Head of caudate nucleus (tissue), 42 donors: ENCODE data around the gene CACNG4.

Experiments used
- DNase-seq, 42 donors: peaks; one replicate each; pipeline versions ENCODE4 v3.0.0 to v3.0.0-alpha.2; 2020 to 2021; ENCODE audit warnings: mixed read lengths in 7 of 42
- intact Hi-C: fragments of 100-400 bp; cut with DNase I; formaldehyde crosslinking; loops from one replicate; pipeline ENCODE4 v1.15.0; 2022

Gene CACNG4

DNA sequence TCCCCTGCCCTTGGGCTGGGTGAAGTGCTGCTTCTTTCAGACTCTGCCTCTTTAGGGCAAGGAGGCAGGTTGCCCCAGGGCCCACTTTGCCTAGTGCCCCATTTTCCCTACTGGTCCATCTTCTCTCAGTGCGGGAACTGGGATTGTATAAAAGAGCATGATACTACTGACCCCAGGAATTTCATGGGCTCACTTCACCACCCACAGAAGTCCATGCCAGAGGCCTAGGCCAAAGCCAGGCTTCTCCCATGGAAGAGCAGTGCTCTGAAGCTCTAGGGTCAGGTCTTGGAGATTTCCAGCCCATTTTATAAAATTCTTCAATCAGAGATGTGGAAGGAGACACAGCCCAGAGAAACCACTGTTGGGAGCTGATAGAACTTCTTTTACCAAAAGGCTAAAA lies 85.6 kb downstream of the CACNG4 start:
- intact Hi-C loops = no loop called here
- peak in 1 of 42 donors; percentile 25 for DNase-seq

DNA sequence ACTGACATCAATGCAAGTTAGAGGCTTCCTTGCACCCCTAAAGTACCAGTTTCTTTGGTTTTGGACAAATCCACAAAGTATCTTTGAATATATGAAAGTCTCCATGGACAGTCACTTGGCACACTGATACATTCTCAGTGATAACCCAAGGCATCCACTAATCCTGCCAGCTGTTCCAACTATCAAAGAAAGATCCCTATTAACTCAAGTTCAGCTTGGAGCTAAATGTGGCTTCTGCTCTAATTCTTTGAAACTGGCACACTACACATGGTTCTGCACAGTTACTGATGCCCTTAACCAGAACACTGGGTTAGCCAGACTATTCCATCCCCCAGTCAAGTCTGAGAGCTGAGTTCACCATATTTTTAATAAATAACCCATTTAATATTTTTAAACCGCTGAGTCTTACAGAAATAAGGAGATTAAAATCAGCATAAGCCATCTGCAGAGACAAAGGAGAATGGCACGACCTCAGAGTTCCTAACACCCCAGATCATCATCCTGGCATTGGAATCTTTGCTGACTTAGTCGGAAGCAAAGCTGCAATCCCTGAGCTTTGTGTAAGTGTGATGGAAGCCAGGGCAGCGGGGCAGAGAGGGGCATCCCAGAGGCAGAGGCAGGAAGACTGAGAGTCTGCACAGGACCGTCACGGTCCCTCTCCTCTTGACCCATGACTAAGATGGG lies 86.1 kb downstream of the CACNG4 start:
- intact Hi-C loops = no loop called here
- DNase-seq = peak in 1 of 42 donors; percentile 1

DNA sequence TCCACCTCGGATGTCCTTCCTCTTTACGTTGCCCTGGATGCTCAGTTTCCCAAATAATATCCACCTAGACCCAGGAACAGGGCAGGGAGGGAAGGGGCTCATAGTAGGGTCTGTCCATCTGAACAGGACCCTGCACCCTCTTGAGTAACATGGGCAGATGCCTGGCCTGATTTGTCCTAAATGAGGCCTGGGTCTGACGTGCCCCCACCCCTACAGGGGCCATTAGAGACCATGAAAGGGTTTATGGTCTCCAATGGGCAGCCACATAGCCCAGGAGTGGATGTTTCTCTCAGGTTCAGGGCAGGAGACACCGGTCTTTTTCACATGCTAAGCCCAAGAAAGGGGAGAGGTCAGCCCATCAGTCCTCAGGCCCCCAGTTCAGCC lies 86.6 kb downstream of the CACNG4 start:
- peak in 1 of 42 donors; percentile 7 for DNase-seq
- intact Hi-C loops = no loop called here

DNA sequence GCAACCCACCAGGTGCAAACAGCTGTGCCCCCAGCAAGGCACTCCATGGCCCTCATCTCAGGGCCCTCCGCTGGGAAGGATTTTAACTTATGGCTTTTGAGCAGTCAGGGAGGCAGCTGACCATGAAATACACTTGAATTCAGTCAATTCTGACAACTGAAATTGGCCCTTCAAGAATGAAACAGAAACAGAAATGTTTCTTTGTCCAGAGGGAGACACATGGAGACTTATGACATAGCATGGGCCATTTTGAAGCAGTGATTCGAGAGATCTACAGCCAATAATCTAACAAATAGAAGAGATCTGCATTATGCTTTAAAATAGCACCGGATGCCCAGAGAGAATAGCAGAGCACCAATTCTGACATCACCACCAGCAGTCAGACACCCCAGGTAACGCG lies 87.3 kb downstream of the CACNG4 start:
- no peak for DNase-seq
- intact Hi-C loops = no loop called here

DNA sequence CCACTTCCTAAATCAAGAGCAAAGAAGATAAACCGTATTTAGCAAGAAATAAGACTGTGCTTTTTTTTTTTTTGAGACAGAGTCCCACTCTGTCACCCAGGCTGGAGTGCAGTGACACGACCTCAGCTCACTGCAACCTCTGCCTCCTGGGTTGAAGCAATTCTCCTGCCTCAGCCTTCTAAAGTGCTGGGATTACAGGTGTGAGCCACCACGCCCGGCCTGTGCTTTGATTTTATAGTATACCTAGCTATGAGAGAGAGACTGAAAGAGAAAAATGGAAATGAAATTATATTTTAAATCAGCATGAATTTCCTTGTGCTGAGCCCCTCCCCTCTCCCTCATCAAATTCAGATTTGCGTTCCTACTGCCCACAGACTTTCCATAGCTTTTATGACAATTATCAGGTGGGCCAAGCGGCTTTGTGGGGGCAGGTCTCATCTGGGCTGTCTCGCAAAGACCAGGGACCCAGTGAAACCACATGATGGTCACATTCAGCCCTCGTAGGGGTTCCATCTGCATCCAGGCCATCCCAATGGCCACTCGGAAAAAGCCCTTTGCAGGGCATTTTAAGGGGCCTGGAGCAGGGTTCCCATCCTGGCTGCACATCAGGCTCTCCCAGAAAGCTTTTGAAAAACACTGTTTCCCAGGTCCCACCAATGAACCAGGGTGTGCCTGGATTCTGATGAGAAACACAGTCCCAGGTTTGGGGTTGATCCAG lies 88.4 kb downstream of the CACNG4 start:
- intact Hi-C loops = no loop called here

DNA sequence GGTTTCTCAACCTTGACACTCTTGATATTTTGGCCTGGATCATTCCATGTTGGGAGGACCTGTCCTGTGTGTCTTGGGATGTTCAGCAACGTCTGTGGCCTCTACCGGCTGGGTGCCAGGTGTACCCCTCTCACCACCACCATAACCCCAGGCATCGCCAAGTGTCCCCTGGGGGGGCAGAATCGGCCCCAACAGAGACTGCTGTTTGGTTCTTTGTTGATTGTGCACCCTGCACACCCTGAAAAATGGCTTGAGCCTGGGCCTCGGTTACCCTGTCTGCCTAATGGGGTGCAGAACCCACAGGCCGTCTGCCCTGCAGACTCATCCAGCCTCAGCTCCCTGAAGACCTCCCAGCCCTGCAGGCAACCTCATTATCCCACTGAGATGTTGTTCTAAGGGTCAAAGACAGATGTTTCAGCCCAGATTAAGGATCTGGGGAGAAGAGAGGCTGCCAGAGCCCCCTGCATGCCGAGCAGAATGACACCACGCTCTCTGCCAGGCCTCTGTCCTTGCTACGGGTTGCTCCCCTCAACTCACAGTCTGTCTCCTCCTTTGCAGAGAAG lies 89.0 kb downstream of the CACNG4 start:
- DNase-seq = peak in 2 of 42 donors; percentile 13 to 34
- intact Hi-C loops = no loop called here

More for the DNA sequence above, 88.4 kb downstream of the CACNG4 start:
- DNase-seq = peak in 3 of 42 donors; percentile 0 to 9 (median 7)

DNA sequence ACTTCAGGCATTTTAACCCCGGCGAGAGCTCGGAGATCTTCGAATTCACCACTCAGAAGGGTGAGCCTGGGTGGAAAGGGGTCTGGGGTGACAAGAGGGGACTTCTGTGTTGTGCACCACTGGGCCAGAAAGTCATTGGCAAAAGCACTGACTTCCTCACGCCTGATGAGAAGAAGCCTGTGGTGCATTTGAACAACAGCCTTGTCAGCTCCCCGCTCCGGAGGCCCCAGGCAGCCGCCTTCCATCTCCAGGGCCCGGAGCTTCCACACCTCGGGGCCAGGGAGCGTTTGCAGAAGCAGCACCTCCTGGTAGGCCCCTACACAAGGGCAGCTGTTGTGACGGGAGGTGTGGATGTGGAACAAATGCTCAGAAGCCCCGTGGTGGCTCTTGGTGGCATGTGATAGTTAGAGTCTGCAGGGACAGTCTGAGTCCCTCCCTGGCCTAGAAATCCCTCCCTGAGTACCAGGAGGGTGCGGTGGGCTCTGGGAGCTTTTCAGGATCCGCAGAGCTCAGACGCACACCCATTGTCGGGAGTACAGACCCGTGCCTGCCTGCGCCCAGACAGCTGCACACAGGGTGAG lies 89.6 kb downstream of the CACNG4 start:
- intact Hi-C loops = no loop called here
- DNase-seq = peak in 4 of 42 donors; percentile 1 to 32 (median 22)

DNA sequence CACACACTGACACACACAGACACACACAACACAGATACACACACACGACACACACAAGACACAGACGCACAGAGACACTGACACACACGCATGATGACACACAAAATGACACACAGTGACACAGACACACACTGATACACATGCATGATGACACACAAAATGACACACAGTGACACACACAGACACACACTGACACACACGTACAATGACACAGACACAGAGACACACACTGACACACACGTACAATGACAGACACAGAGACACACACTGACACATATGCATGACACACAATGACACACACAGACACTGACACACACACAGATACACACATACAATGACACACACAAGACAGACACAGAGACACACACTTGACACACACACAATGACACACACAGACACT lies 90.1 kb downstream of the CACNG4 start:
- intact Hi-C loops = no loop called here
- peak in 1 of 42 donors; percentile 1 for DNase-seq

DNA sequence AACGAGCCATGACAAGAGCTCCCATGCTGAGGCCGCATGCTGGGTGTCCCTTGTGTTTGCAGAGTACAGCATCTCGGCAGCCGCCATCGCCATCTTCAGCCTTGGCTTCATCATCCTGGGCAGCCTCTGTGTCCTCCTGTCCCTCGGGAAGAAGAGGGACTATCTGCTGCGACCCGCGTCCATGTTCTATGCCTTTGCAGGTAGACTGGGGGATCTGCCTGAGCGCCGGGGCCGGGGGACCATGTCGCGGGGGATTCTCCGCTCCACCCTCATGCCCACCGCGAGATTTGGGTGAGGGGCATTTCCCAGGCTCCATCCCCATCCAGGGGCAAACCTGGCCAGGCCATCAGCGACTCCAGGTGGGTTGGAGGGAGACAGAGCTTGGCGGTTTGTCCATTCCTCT lies 90.5 kb downstream of the CACNG4 start:
- intact Hi-C loops = no loop called here
- DNase-seq = peak in 4 of 42 donors; percentile 10 to 30 (median 16)

DNA sequence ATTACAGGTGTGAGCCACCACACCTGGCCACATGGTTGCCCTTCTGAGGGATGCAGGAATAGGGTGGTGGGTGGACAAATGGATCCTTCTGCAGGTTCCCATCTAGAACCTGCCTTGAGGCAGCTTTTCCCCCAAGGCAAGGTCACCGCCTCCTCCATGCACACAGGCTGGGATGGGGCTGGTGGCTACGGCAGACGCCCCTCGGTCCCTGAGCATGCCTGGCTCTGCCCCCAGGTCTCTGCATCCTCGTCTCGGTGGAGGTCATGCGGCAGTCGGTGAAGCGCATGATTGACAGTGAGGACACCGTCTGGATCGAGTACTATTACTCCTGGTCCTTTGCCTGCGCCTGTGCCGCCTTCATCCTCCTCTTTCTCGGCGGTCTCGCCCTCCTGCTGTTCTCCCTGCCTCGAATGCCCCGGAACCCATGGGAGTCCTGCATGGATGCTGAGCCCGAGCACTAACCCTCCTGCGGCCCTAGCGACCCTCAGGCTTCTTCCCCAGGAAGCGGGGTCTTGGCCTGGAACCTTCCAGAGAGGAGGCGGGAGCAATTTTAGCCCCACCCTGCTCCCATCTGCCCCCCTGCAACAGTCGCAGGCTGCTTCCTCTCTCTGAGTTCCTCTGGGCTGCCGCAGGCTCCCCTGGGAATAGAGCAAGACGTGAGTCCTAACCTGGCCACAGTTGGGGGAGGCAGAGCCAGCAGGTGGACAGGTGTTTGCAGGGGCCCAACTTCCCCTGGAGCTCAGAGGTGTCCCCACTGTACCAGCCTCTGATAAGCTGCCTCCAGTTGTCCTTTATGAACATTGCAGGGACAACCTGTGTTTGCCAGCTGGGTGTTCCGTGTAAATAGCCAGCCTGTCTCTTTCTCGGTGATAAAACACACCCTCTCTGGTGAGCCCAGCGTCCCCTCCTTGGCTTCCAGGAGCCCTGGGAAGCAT lies 91.6 kb downstream of the CACNG4 start:
- intact Hi-C loops = no loop called here

DNA sequence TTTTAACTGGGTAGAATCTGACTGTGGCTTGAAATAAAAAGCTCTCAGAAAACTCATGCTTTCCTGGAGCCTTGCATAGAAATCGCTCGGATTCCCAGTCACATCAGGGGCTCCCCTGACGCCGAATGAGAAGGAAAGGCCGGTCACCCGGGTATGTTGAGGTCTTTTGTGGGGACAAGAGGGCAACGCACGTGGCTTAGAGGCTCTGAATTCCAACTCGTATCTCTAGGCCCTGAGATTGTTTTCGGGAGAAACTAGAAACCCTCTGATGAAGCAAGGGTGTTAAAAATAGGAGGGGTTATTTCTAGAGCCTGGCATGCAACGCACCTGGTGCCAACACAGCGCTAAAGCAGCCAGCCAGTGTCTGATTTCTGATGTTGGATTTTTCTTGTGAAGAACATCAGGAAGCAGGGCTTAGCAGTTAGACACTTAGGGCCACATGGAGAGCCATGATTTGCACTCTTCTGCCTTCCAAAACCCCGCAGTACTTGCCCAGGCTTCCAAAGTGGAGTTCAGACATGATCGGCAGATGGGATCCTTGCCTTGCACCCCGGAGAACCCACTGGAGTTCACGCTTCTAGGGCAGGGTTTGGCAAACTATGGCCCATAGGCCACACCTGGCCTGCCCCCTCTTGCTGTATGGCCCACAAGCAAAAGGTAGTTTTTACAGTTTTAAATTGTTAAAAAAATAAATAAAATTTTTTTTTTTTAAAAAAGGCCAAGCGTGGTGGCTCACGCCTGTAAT lies 92.4 kb downstream of the CACNG4 start:
- peak in 4 of 42 donors; percentile 6 to 29 (median 28) for DNase-seq
- intact Hi-C loops = no loop called here

More for the DNA sequence above, 91.6 kb downstream of the CACNG4 start:
- DNase-seq = peak in 4 of 42 donors; percentile 10 to 32 (median 22)

DNA sequence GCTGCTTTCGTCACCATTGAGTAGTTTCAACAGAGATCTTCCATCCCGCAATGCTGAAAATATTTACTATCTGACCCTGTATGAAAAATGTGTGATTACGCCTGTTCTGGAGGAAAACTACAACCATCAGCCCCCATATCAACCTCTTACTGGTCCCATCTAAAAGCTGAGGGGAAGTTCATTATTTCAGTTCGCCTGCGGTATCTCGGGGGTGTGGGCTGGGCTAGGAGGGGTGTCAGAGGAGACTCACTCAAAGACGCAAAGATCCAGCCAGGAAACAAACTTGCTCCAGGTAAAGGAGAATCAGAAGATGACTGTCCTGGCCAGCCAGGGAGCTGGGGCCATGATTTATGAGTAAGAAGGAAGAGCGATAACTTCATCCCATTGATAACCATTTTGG lies 93.5 kb downstream of the CACNG4 start:
- DNase-seq = peak in 2 of 42 donors; percentile 14 to 27
- intact Hi-C loops = no loop called here

DNA sequence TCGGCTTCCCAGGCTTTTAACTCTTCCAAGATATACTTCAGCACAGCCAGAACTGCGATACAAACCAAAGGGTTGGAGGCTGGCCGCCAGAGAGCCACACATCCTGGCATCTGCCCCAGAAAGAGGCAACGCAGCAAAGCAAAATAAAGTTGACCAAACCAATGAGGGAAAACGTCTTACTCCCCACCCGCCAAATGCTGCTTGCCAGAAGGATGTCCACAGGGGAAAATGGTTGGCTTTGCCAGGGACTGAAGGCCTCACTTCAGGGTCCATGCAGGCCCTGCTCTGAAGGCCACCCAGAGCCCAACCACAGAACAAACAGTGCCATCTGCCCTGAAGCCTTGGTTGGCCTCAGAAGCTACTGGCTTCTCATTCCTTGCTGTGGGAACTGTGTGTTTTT lies 94.9 kb downstream of the CACNG4 start:
- intact Hi-C loops = no loop called here
- DNase-seq = peak in 6 of 42 donors; percentile 21 to 41 (median 30)

DNA sequence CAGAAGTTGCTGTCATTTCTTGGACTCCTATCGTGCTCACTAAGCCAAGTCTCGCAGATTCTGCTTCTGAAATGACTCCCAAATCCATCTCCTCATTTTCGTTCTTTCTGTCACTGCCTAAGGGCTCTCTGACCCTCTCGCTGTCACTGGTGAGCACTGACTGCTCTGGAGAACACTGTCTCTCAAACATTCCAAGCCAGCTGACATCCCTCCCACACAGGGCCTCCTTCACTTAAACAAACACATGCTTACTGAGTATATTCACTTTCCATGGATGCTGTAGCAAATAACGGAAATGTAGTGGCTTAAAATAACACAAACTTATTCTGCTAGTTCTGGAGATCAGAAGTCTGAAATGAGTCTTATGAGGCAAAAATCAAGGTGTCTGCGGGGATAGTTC lies 98.6 kb downstream of the CACNG4 start:
- peak in 1 of 42 donors; percentile 4 for DNase-seq
- intact Hi-C loops = no loop called here

DNA sequence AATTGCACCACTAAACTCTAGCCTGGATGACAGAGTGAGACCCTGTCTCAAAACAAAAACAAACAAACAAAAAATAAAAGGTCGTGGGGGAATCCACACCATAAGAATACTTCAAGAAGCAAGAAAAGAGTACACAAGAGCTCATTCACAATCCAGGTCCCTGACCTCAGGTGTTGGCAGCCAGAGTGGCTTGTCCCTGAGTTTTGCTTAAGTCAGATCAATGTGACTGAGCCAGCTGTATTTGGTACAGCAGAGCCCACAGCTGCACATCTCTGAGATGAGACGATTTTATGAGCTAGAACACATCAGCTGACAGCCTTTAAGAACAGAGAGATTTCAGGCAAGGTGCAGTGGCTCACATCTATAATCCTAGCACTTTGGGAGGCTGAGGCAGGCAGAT lies 102.2 kb downstream of the CACNG4 start:
- intact Hi-C loops = no loop called here
- DNase-seq = peak in 6 of 42 donors; percentile 7 to 48 (median 30)

DNA sequence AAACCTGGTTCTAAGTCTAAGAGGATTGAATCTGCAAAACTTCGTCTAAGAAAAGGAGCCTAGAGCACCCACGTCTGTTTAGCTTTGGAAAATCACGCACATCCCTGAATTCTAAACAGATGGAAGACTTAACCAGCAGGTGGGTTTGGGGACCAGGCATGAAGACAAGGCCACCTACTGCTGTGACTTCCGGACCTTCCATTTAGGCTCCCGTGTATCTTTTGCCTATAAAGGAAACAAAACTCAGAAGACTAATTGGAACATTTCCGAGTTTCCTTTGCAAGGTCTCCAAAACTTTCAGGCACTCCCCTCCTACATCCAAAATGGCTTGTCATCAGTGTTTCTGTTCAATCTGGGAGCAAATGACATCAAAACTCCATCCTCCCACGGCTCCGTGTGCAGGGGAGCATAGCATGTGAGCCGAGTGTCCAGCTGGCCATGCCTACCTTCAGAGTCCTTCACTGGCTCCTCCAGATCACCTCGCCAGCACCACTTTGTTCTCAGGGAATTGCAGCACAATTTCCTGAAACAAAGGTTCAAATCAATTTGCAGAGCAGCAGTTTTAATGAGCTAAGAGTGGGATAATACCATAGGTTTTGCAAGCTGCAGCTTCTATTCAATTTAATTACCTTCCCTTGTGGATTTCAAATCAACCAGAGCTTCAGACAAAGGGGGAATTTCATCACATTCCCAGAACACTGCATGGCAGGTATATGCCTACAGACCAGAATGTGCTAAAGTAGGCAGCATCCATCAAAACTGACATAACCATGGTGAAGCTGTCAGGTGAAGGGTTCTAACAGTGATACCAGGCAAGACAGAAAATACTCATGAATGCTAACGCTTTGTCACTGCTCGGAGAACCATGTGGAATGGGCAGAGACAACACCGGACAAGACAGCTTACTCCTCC lies 103.3 kb downstream of the CACNG4 start:
- peak in 18 of 42 donors; percentile 11 to 78 (median 42) for DNase-seq
- intact Hi-C loops = no loop called here

DNA sequence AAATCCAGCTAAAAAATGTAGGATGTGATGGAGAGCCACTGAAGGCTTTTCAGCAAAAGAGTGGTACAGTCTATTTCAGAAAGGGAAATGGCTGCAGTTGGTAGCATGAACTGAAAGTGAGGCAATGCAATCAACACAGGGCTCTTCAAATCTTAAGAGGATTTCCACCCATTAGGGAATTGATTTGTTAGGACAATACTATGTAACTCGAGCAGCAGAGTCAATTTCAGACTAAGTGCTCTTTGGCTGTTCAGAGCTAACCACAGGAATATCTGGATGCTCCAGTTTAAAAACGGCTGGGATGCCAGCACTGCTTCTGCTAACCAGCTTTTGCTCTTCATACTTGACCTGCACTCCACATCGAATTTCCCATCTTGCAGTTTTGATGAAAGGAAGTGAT lies 104.5 kb downstream of the CACNG4 start:
- intact Hi-C loops = no loop called here
- peak in 1 of 42 donors; percentile 29 for DNase-seq
